GM18868 (cell line): Measurements from ENCODE around the gene FGF13.

Source experiments
- ATAC-seq: cut with Tn5 transposase; IDR thresholded peaks from one replicate; pipeline ENCODE4 v1.9.1; 2021; ENCODE audit warnings: mild to moderate bottlenecking, moderate library complexity; ENCODE audit not compliant: unreplicated experiment

FGF13 gene

GRCh38 chrX:138711399-138712347 is at the start of gene FGF13:
Gene FGF13 (minus strand): TSS chrX:138711717. CDS start chrX:138711003, 714 bp downstream.
- ATAC-seq: peak; percentile 80

GRCh38 chrX:138759217-138759943 is 47.9 kb upstream of the FGF13 start:
- no peak for ATAC-seq

GRCh38 chrX:138756234-138756633 is 44.7 kb upstream of the FGF13 start:
- no peak for ATAC-seq

- no peak for ATAC-seq
Observed at GRCh38 chrX:138754861-138755260, 43.3 kb upstream of the FGF13 start.

- no peak for ATAC-seq
Observed at GRCh38 chrX:138748480-138748879, 37.0 kb upstream of the FGF13 start.

GRCh38 chrX:138745196-138745595 is 33.7 kb upstream of the FGF13 start:
- no peak for ATAC-seq

- no peak for ATAC-seq
Observed at GRCh38 chrX:138742217-138742616, 30.7 kb upstream of the FGF13 start.

GRCh38 chrX:138740341-138740740 is 28.8 kb upstream of the FGF13 start:
- ATAC-seq: no peak

GRCh38 chrX:138723301-138723700 is 11.8 kb upstream of the FGF13 start:
- no peak for ATAC-seq

- ATAC-seq: no peak
Observed at GRCh38 chrX:138719396-138719795, 7.9 kb upstream of the FGF13 start.

GRCh38 chrX:138718941-138719340 is 7.4 kb upstream of the FGF13 start:
- no peak for ATAC-seq

GRCh38 chrX:138710866-138711341 is 613 bp downstream of the FGF13 start:
- ATAC-seq: no peak

GRCh38 chrX:138709886-138710791 is 1.4 kb downstream of the FGF13 start:
- ATAC-seq: no peak

- ATAC-seq: no peak
Observed at GRCh38 chrX:138708268-138708667, 3.2 kb downstream of the FGF13 start.

GRCh38 chrX:138704596-138704995 is 6.9 kb downstream of the FGF13 start:
- ATAC-seq: no peak

- no peak for ATAC-seq
Observed at GRCh38 chrX:138704101-138704500, 7.4 kb downstream of the FGF13 start.

- ATAC-seq: no peak
Observed at GRCh38 chrX:138692591-138692990, 18.9 kb downstream of the FGF13 start.

- ATAC-seq: no peak
Observed at GRCh38 chrX:138691186-138691585, 20.3 kb downstream of the FGF13 start.

GRCh38 chrX:138690591-138690990 is 20.9 kb downstream of the FGF13 start:
- no peak for ATAC-seq

GRCh38 chrX:138683600-138683999 is 27.9 kb downstream of the FGF13 start:
- ATAC-seq: no peak

- no peak for ATAC-seq
Observed at GRCh38 chrX:138669693-138670092, 41.8 kb downstream of the FGF13 start.
